Measurements from ENCODE around the gene ZNF24.

The ZNF24 gene

GRCh38 chr18:35290094-35290735, 54.0 kb downstream of the ZNF24 start, which contains the start of gene ZSCAN30:
Gene ZSCAN30, minus strand, starts transcription at chr18:35290229. Its CDS starts 25,877 bp downstream, at chr18:35264352.
- peak; percentile 75 for DNase-seq

GRCh38 chr18:35289727-35290093, 54.5 kb downstream of the ZNF24 start:
- DNase-seq, result no peak

DNA sequence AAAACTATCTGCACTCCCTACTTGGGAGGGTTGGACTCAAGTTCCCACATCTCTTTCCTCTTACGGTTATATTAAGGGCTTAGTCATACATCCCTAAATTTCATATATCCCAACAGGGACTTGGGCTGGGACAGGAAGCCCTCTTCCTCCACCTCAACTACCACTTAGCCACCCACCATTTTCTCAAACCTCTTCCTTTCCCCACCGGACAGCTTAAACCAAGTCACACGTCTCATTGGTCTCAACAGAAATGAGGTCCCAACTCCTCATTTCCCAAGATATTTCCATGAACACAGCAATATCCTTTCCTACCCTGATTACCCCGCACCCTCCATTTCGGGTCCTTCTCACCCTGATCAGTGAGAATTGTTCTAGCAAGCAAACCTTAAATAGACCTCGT, 54.9 kb downstream of the ZNF24 start:
- no peak for DNase-seq

GRCh38 chr18:35284841-35285240, 59.4 kb downstream of the ZNF24 start:
- no peak for DNase-seq

GRCh38 chr18:35283923-35284794, 60.1 kb downstream of the ZNF24 start:
- DNase-seq, result no peak

DNA sequence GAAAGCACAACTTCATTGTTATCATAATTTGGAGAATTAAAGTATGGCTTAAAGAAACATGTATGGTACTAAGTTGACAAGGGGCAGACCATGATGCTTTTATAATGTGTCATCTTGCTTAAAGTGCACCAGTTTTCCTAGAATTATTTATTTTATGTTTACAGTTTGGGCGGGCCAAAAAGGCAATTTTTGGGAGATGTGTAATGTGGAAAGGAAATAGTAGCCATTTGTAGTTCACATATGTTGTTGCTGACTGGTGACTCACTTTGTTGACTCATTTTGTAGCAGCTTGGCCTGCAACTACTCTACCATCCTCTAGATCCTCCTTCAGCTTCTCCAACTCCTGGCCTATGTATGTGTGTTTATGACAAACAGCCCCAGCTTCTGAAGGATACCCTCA, 61.9 kb downstream of the ZNF24 start:
- DNase-seq, result peak; percentile 44
